HL-60/S4 treated with phorbol 12-myristate 13-acetate at 8.2 ng/mL for 4 days and 3 days (cell line): ENCODE measurements around the gene GAL3ST3.
"Not testable (repeated sequence)": the region's sequence is repeated elsewhere in the genome, so short reads cannot be mapped to it uniquely, and the experiment has no call there.

Experiments
- in situ Hi-C: fragments of 300-500 bp; cut with MboI; formaldehyde crosslinking; loops from 2 replicates; pipeline ENCODE4 v1.15.0; 2022; ENCODE audit warnings: low sequenced_read_pairs

Gene GAL3ST3

DNA sequence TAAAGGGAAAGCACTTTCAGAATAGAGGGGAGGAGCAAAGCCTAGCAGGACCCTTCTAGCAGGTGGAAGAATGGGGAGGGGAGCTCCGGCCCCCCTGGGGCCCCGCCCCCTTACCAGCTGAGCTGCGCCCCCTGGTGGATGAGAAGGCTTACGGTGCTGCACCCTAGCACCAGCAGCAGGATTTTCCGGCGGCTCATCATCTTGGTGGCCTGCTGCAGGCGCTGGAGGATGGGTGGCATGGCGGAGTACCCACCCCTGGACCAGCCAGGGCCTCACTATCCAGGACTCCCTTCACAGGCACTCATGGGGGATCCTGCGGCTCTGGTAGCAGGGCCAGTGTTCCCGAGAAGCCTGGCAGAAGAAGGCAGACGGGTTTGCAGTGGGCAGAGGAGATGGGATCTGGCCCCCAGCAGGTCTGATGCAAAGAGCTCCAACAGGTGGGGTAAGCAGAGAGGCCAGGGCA lies 3.8 kb downstream of the GAL3ST3 start:
- in situ Hi-C loops: no loop called here

DNA sequence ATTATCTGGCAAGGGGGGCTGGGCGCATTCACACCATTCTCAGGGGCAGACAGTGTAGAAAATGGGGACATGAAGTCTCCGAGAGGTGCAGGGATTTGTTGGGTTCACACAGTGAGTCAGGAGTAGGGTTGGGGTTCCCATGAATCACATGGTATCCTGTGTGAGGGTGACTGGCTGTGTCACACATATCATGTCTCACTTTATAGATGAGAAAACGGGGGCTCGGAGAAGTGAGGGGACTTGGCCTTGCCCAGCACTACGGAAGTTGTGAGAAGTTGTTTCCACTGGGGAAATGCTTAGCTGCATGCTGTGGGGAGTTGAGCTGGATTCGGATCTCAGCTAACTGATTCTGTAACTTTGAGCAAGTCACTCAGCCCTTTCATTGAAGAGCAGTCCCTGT lies 4.2 kb downstream of the GAL3ST3 start:
- in situ Hi-C loops: no loop called here

DNA sequence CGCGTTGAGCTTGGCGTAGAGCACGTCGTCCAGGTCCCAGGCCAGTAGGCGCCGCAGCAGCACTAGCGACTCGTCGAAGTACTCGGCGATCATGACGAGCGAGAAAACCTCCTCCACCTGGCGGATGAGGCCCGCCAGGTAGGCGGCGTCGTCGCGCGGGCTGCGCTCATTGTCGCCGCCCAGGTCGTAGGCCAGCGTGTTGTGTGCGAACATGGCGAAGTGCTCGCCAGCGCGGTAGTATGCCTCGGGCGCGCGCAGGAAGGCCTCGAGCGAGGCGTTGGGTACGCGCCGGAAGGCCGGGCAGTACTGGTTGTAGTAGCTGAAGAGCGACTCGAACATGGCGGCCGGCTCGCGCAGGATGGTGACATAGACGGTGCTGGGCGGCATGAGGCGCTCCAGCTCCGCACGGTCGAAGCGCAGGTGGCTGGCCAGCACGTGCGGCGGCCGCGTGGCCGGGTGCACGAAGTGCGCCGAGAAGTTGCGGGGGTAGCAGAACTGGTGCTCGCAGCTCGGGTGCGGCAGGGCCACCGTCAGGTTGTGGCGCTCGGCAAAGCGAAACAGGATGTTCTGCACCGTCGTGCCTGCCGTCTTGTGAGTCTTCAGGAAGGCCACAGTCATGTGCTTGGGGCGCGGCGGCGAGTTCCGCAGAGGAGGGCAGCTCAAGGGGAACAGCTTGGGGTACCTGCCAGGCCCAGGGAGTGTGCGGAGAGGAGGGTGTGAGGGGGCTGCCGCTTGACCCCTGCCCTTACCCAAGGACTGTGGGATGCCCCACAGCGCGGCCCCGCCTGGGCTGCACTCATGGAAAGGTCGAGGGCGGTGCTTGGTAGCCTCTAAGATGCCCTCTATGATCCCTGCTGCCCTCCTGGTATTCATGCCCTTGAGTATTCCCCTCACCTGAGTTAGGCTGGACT lies 5.7 kb downstream of the GAL3ST3 start:
- in situ Hi-C loops: no loop called here

DNA sequence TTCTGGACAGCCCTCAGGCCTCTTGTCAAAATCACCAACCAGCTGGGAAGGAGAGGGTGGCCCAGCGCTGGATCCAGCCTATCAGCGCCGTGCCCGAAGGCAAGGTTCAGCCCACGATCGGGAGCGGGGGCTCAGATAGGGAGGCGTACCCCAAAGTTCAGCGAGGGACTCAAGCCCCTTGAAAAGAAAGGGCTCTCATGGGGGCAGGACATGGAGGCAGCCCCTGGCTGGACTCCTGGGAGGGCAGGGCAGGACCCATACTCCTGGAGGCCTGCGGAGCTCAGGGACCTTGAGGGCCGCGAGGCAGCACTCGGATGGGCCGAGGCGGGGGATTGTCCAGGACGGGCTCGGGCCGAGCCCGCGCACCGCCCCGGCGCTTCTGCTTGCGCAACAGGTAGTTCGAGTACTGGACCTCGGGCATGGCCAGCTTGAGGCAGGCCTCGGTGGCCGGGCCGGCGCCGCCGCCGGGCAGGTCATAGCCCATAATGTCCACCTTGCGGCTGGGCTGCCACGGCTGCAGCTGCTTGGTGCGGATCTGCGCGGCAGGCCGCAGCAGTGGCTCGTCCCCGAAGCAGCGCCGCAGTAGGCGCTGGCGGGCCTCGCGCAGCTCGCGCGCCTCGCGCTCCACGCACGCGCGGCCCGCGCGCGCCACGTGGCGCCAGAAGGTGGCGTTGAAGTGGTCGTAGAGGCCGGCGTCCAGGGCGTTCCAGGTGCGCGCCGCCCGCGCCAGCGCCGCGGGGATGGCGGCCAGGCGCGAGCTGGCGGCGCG lies 6.5 kb downstream of the GAL3ST3 start:
- in situ Hi-C loops: no loop called here

DNA sequence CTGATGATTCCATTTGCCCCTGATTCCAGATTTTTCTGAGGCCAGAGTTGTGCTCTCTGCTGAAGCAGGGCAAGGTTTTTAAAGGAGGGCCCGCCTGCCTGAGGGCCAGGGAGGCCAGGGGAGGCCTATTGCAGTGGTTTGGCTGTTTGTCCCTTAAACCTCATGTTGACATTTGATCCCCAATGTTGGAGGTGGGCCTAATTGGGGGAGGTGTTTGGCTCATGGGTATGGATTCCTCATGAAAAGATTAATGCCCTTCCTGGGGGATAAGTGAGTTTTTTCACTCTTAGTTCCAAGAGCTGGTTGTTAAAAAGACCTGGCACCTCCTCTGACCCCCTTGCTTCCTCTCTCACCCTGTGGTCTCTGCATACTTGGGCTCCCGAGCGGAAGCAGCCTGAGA lies 9.2 kb downstream of the GAL3ST3 start:
- in situ Hi-C loops: no loop called here

DNA sequence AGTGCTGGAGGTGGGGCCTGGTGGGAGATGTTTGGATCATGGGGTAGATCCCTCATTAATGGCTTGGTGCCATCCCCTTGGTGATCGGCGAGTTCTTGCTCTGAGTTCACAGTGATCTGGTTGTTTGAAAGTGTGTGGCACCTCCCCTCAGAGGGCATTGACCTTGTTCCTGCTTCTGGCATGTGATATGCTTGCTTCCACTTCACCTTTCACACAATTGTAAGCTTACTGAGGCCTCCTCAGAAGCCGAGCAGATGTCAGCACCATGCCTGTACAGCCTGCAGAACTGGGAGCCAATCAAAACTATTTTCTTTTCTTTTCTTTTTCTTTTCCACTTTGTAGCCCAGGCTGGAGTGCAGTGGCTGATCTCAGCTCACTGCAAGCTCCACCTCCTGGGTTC lies 11.6 kb downstream of the GAL3ST3 start:
- in situ Hi-C loops: no loop called here

DNA sequence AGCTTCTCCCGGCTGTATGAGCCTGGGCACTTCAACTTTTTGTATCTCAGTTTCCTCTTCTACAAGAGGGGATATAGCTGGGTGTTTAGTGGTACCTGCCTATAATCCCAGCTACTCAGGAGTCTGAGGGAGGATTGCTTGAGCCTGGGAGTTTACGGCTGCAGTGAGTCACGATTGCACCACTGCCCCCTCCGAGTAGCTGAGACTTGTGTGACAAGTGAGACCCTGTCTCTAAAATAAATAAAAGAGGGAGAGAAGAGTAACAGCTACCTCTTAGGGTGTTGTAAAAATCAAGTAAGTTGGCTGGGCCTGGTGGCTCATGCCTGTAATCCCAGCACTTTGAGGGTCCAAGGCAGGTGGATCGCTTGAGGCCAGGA lies 12.6 kb downstream of the GAL3ST3 start:
- in situ Hi-C loops: no loop called here

DNA sequence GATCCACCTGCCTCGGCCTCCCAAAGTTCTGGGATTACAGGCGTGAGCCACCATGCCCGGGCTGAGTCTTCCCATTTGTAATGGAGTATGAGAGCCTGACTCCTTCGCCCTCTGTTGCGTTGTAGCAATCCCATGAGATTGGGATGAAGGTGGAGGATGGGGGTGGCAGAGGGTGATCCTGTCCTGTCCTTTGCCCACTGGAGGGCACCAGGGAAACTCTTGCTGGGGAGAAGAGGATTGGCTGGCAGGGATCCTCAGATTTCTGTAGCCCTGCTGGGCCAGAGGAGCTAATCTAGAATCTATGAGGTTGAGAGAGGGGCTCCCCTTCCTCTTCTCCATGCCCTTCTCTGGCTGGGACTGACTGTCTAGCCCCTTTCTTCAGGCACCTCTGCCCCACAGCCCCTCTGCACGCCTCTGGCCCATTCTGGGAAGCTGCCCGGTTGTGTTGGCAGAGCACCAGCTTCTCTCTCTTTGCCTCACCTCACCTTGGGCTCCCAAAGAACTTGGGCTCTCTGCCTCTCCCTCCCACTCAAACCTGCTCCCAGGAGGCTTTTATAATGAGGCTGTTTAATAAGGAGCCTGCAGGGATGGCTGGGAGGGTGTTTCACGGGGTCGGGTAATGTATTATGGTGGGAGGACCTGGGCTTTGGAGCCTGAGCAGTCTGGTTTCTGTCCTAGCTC lies 13.2 kb downstream of the GAL3ST3 start:
- in situ Hi-C loops: no loop called here

DNA sequence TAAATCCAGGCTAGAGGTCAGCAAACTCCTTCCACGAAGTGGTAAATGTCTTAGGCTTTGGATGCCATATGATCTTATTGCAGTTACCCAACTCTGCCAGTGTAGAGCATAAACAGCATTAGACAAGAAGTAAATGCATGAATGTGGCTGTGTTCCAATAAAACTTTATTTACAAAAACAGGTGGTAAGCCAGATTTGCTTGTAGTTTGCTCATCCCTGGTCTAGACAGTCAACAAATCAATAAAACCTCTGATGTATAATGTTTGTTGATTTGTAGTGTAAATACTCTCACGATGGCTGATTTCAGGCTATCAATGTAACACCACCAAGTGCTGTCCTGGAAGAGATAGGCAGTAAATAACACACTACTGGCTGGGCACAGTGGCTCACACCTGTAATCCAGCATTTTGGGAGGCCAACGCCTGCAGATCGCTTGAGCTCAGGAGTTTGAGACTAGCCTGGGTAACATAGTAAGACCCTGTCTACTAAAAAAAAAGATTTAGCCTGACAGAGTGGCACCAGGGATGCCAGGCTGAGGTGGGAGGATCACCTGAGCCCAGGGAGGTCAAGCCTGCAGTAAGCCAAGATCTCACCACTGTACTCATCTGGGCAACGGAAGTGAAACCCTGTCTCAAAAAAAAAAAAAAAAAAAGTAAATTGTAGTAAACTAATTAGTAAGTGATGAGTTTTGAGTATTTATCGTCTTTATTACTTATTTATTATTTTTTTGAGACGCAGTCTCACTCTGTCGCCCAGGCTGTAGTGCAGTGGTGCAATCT lies 15.8 kb downstream of the GAL3ST3 start:
- in situ Hi-C loops: no loop called here

DNA sequence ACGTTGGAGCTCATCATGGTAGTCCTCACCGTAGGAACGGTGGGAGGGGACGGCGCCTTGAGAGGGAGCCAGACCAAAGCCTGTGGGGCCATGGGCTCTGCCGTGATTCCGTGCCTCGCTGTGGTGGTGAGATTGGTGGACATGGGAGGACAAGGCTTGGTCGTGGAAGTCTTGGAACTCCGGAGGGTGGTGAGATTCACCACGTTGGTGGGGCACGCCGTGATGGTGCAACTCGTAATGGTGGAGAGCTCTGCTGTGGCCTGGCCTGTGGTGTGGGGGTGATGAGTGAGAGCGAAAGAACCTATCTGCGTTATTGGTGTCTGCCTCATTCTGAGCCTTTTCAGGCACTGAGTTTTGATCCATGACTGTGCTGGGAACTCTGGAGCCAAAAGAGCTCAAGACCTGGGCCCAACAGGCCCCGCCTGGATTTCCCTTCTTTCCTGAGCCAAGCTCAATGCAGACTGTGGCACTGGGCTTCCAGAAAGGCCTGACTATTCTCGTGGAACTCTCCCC lies 22.9 kb downstream of the GAL3ST3 start, which contains the start of gene CATSPER1:
Gene CATSPER1 (minus strand): TSS at position 463 of the 513 bp plus-strand sequence. CDS start 100 bp downstream, at position 363.
- in situ Hi-C loops: no loop called here

DNA sequence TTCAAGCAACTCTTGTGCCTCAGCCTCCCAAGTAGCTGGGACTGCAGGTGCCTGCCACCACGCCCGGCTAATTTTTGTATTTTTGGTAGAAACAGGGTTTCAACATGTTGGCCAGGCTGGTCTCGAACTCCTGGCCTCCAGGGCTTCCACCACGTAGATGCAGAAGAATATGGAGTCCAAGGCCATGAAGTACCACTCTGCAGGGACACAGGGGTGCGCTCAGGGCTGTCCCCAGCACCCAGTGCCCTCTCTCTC lies 25.8 kb downstream of the GAL3ST3 start:
- in situ Hi-C loops: not testable (repeated sequence)

DNA sequence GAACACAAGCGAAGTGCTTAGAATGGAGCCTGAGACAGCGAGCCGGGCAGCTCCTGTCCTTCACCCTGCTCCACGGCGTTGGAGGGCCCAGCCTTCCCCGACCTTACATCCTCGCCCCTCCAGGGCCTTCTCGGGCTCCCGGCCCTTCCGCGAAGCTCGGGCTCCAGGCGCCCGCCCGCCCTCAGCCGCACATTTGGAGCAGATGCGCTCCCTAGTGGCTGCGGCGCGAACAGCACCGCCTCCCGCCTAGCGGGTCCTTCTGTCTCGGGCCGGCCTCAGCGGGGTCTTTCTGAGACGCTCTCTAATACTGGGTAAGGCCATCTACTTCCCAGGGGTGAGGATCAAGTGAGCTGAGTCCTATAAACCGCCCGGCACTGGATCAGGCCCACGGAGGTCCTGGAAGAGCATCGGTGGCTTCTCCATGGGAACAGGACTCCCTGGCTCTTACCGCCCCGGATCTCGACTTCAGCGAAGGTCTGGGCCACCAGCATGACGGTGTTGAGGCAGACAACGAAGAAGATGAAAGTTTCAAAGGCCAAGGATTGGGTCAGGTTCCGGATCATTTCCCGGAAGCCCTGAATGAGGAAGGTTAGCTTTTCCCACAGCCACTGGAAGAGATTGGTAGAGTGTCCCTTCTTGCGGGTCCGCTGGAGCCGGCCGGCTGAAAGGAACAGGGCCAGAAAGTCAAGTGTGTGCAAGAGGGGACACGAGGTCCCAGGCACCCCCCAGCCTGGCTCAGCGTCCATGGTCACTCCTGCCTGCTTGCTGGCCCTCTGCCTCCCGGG lies 26.4 kb downstream of the GAL3ST3 start:
- in situ Hi-C loops: no loop called here

DNA sequence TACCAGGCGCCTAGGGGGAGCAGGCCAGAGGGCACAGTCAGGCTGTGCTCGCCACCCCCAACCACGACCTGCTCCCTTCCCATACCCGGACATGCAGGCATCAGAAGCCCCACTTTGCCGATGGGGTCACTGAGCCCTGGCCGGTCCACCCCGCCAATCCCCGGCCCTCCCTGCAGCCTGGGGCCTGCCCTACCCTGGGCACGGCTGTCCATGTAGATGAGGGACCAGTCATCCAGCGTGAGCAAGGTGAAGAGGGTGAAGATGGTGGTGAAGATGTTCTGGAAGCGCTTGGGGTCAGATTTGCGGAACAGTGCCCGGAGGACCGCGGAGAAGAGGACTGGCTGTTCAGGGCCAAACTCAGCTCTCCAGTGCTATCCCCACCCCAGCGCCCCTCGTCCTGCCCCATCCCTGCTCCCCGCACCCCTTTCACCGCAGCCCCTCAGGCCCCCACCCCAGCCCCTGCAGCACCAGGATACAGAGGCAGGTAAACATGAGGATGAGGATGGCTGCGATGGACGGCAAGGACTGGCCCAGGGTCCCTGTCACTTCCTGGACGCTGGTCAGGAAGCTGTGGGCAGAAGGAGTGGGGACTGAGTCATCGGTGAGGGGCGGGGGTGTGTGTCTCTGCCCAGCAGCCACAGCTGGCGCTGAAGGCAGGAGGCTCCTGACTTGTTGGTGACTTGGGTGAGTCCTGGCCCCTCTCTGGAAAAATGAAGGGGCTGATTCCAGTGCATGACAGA lies 28.2 kb downstream of the GAL3ST3 start:
- in situ Hi-C loops: no loop called here

DNA sequence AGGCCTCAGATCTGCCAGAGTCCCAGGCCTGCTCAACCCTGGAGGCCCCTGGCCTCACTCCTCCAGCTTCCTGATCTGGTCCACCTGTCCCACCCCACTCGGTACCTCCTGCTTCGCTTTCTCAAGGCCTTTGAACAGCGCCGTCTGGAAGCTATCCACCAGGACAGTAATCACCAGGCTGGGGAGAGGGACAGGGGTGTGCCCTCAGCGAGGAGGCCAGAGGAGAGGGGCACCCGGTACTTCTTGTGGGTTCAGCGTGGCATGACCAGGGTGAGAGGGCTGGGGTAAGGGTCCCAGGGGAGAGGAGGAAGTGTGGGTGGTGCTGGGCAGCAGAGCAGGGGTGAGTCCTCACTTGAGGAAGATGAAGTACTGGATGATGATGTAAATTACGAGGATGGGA lies 28.7 kb downstream of the GAL3ST3 start:
- in situ Hi-C loops: no loop called here

DNA sequence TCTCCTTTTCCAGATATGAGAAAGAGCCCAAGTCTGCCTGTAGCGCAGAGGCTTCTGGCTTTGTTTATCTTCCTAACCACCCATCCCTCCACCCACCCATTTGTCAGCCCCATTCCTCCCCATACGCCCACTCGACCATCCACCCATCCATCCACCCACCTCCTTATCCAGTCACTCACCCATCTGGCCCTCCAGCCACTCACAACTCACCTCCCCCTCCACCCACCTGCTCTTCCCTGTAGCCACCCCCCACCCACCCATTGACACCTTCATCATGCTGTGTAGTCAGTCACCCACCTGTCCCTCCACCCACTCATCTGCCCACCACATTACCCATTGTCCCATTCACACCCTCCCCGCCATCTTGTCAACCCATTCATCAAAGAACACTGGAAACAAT lies 31.6 kb downstream of the GAL3ST3 start:
- in situ Hi-C loops: no loop called here

DNA sequence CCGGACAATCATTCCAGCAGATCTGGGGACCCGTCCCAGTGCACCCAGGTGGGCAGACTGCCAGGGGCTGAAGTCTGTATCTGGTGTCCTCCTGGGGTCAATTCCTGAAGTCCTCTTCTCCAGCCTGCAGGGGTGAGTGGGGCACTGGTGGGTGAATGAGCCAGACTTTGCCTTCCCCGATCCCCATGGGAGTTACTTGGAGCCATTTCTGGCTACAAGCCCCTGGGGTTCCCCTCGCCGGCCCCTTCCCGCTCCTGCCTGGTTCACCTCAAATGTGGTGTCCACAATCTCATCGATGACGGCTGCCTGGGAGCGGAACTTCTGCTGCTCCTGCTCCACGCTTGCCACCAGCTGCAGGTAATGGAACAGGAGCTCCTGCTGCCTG lies 32.2 kb downstream of the GAL3ST3 start:
- in situ Hi-C loops: no loop called here

DNA sequence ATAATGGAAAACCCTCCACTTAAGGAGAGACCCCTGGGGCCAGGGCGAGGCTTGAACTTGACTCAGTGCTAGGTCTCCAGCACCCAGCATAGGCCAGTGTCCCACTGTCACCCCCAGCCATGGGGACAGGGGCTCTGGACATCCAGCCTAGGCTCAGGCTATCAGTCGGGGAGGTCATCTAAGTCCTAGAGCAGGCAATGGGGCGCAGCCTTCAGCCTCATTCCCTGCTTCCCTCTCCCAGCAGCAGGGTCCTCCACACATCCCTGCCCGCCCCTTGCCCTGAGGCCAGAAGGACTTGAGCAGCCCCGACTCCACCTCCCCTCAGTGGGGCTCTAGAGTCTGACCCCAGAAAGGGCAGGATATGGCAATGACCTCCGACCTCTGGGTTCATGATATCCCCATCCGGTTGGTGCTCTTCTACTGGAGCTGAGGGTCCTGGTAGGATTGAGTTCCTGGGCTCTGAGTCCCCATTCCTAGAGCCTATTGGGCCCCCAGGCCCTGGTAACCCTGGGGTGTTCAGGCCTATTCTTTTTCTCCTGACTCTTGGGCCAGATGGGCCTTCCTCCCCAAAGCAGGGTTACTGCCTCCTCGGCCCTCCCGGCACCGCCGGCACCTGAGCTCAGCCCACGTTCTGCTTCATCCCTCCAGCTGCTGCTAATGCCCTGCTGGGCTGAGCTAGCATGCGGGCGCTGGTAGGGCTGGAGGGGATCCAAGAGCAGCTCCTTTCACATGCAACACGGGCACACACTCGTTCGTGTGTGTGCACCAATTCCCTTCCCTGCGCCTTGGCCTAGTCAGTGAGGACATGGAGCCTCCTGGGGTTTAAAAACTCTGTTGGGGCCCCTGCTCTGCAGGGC lies 32.8 kb downstream of the GAL3ST3 start:
- in situ Hi-C loops: no loop called here

DNA sequence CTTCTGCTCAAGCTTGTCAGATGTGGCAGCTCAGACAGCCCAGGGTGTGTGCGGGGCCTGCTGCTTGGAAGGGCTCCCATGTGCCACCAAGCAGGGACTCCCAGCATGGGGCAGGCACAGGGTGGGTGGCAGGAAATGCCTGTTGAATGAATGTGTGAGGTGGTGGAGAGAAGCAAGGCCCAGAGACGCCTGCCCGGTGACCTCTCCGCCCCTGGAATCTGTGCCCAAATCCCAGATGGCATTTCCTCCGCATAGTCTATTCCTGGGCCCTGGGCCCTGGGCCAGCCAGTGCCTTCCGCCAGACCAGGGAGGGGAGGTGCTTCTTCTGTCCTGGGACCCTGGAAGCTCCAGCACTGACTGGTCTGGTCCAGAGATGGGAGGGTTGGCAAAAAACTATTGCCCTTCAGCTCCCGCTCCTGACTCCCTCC lies 33.5 kb downstream of the GAL3ST3 start:
- in situ Hi-C loops: no loop called here
